Natural killer cell treated with Interleukin-12 subunit alpha and Interleukin-12 subunit beta and Interleukin-15 and Interleukin-18, amount 100 ng/mL, for 72 hours (primary cell): ENCODE data around the gene BICD1. TPM values are rescaled to one million over a fixed set of nuclear protein-coding genes. Genes with fewer than 3 reads are reported as not detected.
A peak's percentile ranks its signal among the peaks of the same experiment; 100 is the strongest.

Experiments
- ATAC-seq, 2 donors: fragments of 150-1000 bp; cut with Tn5 transposase in 1 of 2; sonication (Bioruptor Pico), chemical (Tn5 transposase) in 1 of 2; 2 replicates each; pipeline ENCODE4 v1.10.0; 2021
- DNase-seq: peaks from one replicate; pipeline ENCODE4 v3.0.0; 2022; ENCODE audit warnings: low spot score
- H3K27ac Mint-ChIP-seq, 2 donors: 1 replicate in 1 of 2; 2 replicates in 1 of 2; pipeline ENCODE4 v1.8.0; 2022; ENCODE audit warnings: mixed read lengths in 2 of 2, mild to moderate bottlenecking in 1 of 2, moderate library complexity in 1 of 2
- H3K27me3 Mint-ChIP-seq, 2 donors: 1 replicate in 1 of 2; 2 replicates in 1 of 2; pipeline ENCODE4 v1.8.0; 2022; ENCODE audit warnings: mixed read lengths in 2 of 2
- H3K36me3 Mint-ChIP-seq: one replicate; pipeline ENCODE4 v1.8.0; 2022; ENCODE audit warnings: mixed read lengths
- H3K4me1 Mint-ChIP-seq, 2 donors: 1 replicate in 1 of 2; 2 replicates in 1 of 2; pipeline ENCODE4 v1.8.0; 2022; ENCODE audit warnings: low read depth in 2 of 2, mixed read lengths in 2 of 2, mild to moderate bottlenecking in 1 of 2
- H3K4me3 Mint-ChIP-seq: one replicate; pipeline ENCODE4 v1.8.0; 2022; ENCODE audit warnings: mixed read lengths
- H3K9me3 Mint-ChIP-seq: 2 replicates; pipeline ENCODE4 v1.8.0; 2022; ENCODE audit warnings: mixed read lengths
- total RNA-seq, 2 donors: library from RNA; stranded (reverse); gene quantifications; one replicate each; pipeline ENCODE4 v1.2.3, GENCODE V29; 2022

The BICD1 gene
- total RNA-seq, result 10 to 100 TPM; 16.6 to 34.4 TPM

GRCh38 chr12:32106517-32107358 lies at the start of gene BICD1:
TSS of gene BICD1 (plus strand) at chr12:32106847. CDS start at chr12:32107332, 485 bp downstream.
- Mint-ChIP-seq H3K27ac (peak within 1 kb of the TSS; percentile 76 to 89), H3K9me3 (no peaks in the 10 kb centered on the region)
- peak; percentile 91 to 96 for ATAC-seq

GRCh38 chr12:32061033-32061432 lies 45.6 kb upstream of the BICD1 start:
- ATAC-seq (no peak), DNase-seq (no peak)
- H3K36me3 Mint-ChIP-seq, result no peaks in the 10 kb centered on the region
- H3K9me3 Mint-ChIP-seq, result no peaks in the 10 kb centered on the region
- peaks cover 0 to 2% of the 10 kb centered on the region in 2 donors for H3K27me3 Mint-ChIP-seq
- peaks cover 0 to 3% of the 10 kb centered on the region in 2 donors for H3K4me1 Mint-ChIP-seq
- H3K27ac Mint-ChIP-seq, result no peak overlapping the region
- no peak overlapping the region for H3K4me3 Mint-ChIP-seq

More at GRCh38 chr12:32106517-32107358, at the start of gene BICD1:
- Mint-ChIP-seq H3K27me3 (peaks cover 0 to 4% of the 10 kb centered on the region in 2 donors), H3K4me3 (peak within 1 kb of the TSS; percentile 91), H3K4me1 (peaks cover 26 to 30% of the 10 kb centered on the region in 2 donors), H3K36me3 (peaks cover 5% of the 10 kb centered on the region)
- DNase-seq, result peak; percentile 91

- DNase-seq, result no peak
- Mint-ChIP-seq H3K27ac (no peak overlapping the region), H3K36me3 (no peaks in the 10 kb centered on the region), H3K27me3 (peaks cover 0 to 5% of the 10 kb centered on the region in 2 donors), H3K4me3 (no peak overlapping the region), H3K9me3 (no peaks in the 10 kb centered on the region), H3K4me1 (peaks cover 0 to 7% of the 10 kb centered on the region in 2 donors)
- ATAC-seq, result no peak
Observed at GRCh38 chr12:32062881-32063280, 43.8 kb upstream of the BICD1 start.

GRCh38 chr12:32063796-32064195 lies 42.9 kb upstream of the BICD1 start:
- no peak overlapping the region for H3K27ac Mint-ChIP-seq
- H3K9me3 Mint-ChIP-seq, result no peaks in the 10 kb centered on the region
- no peaks in the 10 kb centered on the region for H3K36me3 Mint-ChIP-seq
- no peak for ATAC-seq
- no peak overlapping the region for H3K4me3 Mint-ChIP-seq
- peaks cover 0 to 7% of the 10 kb centered on the region in 2 donors for H3K4me1 Mint-ChIP-seq
- no peak for DNase-seq
- peaks cover 0 to 5% of the 10 kb centered on the region in 2 donors for H3K27me3 Mint-ChIP-seq

GRCh38 chr12:32066206-32066605 lies 40.4 kb upstream of the BICD1 start:
- Mint-ChIP-seq H3K4me1 (peaks cover 0 to 3% of the 10 kb centered on the region in 2 donors), H3K4me3 (no peak overlapping the region), H3K27me3 (peaks cover 0 to 5% of the 10 kb centered on the region in 2 donors), H3K9me3 (no peaks in the 10 kb centered on the region), H3K27ac (no peak overlapping the region), H3K36me3 (no peaks in the 10 kb centered on the region)
- DNase-seq, result no peak
- no peak for ATAC-seq

DNA sequence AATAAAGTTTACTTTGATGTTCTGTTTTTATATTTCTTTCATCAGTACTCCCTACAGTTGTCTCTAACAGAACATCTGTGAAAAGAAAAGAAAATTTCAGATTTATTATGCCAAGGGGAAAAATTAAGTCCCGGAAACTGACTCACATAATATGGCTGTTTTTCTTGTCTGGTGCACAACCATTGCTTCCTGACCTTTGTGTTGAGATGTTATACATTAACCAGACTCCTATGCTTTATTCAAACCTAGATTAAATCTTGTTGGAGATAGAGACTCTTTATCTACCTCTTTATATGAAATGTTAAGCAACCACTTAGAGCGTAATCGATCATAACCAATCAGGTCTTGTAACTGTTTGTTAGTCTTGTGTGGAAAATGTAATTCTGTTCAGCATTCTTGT lies 37.6 kb upstream of the BICD1 start:
- ATAC-seq (no peak), DNase-seq (no peak)
- Mint-ChIP-seq H3K27me3 (peaks cover 0 to 5% of the 10 kb centered on the region in 2 donors), H3K27ac (no peak overlapping the region), H3K36me3 (no peaks in the 10 kb centered on the region), H3K4me3 (no peak overlapping the region), H3K4me1 (peaks cover 0 to 3% of the 10 kb centered on the region in 2 donors), H3K9me3 (no peaks in the 10 kb centered on the region)

DNA sequence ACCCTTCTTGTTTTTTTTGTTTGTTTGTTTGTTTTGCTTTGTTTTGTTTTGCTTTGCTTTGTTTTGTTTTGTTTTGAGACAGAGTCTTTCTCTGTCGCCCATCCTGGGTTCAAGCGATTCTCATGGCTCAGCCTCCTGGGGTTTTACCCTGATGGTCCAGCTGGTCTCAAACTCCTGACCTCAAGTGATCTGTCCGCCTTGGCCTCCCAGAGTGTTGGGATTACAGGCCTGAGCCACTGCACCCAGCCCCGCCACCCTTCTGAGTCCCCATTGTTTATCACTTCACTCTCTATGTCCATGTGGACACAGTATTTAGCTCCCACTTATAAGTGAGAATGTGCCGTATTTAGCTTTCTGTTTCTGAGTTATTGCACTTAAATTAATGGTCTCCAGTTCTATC lies 36.9 kb upstream of the BICD1 start:
- no peak overlapping the region for H3K27ac Mint-ChIP-seq
- H3K36me3 Mint-ChIP-seq, result no peaks in the 10 kb centered on the region
- no peak overlapping the region for H3K4me3 Mint-ChIP-seq
- ATAC-seq, result no peak
- peaks cover 0 to 3% of the 10 kb centered on the region in 2 donors for H3K27me3 Mint-ChIP-seq
- peaks cover 0 to 3% of the 10 kb centered on the region in 2 donors for H3K4me1 Mint-ChIP-seq
- no peak for DNase-seq
- H3K9me3 Mint-ChIP-seq, result no peaks in the 10 kb centered on the region

DNA sequence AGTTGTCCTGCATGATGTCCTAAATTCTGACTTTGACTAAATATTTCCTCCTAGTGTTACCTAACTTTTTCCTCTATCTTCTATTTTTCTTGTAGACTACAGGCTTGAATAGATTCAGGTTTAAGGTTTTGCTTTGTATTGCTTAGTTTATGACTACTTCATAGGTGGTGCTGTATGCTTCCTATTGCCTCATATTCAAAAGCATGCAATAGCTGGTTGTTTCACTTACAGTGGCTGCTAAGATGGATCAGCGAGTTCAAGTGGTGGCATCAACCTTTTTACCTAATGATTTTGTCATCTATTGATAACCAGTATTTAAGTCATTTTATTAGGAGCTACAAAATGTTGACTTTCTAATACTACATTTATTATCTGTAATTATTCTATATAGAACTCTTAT lies 36.3 kb upstream of the BICD1 start:
- Mint-ChIP-seq H3K4me3 (no peak overlapping the region), H3K27me3 (peaks cover 0 to 3% of the 10 kb centered on the region in 2 donors), H3K36me3 (no peaks in the 10 kb centered on the region), H3K4me1 (peaks cover 0 to 3% of the 10 kb centered on the region in 2 donors), H3K27ac (no peak overlapping the region), H3K9me3 (no peaks in the 10 kb centered on the region)
- DNase-seq, result no peak
- ATAC-seq, result no peak

GRCh38 chr12:32072102-32072501 lies 34.5 kb upstream of the BICD1 start:
- DNase-seq (no peak), ATAC-seq (no peak)
- H3K27ac Mint-ChIP-seq, result no peak overlapping the region
- H3K4me3 Mint-ChIP-seq, result no peak overlapping the region
- no peaks in the 10 kb centered on the region for H3K36me3 Mint-ChIP-seq
- no peaks in the 10 kb centered on the region for H3K4me1 Mint-ChIP-seq
- H3K9me3 Mint-ChIP-seq, result no peaks in the 10 kb centered on the region
- no peaks in the 10 kb centered on the region for H3K27me3 Mint-ChIP-seq

- Mint-ChIP-seq H3K27ac (no peak overlapping the region), H3K36me3 (no peaks in the 10 kb centered on the region), H3K27me3 (no peaks in the 10 kb centered on the region), H3K4me1 (no peaks in the 10 kb centered on the region), H3K9me3 (no peaks in the 10 kb centered on the region), H3K4me3 (no peak overlapping the region)
- ATAC-seq (no peak), DNase-seq (no peak)
Observed at GRCh38 chr12:32074432-32074831, 32.2 kb upstream of the BICD1 start.

DNA sequence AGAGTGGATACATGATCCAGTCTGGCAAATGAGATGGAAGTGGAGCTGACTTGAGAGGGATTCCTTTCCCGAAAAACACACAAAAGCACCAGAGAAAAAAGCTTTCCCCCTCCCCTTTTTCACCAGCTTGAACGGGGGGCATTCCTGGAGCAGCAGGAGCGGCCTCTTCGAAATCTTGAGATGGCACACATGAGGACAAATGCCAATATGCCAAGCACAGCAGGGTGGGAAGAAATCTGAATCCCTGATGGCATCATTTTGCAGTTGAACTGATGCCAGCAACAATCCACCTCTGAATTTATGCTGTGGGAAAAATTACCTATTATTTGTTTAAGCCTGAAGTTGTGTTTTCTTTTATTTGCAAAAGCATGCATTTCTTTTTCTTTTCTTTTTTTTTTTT lies 29.7 kb upstream of the BICD1 start:
- no peaks in the 10 kb centered on the region for H3K27me3 Mint-ChIP-seq
- no peaks in the 10 kb centered on the region for H3K36me3 Mint-ChIP-seq
- H3K9me3 Mint-ChIP-seq, result no peaks in the 10 kb centered on the region
- H3K4me3 Mint-ChIP-seq, result no peak overlapping the region
- no peaks in the 10 kb centered on the region for H3K4me1 Mint-ChIP-seq
- DNase-seq, result no peak
- no peak for ATAC-seq
- no peak overlapping the region for H3K27ac Mint-ChIP-seq

GRCh38 chr12:32080435-32080834 lies 26.2 kb upstream of the BICD1 start:
- H3K4me1 Mint-ChIP-seq, result no peaks in the 10 kb centered on the region
- H3K27ac Mint-ChIP-seq, result no peak overlapping the region
- ATAC-seq (no peak), DNase-seq (no peak)
- H3K27me3 Mint-ChIP-seq, result no peaks in the 10 kb centered on the region
- no peak overlapping the region for H3K4me3 Mint-ChIP-seq
- no peaks in the 10 kb centered on the region for H3K9me3 Mint-ChIP-seq
- H3K36me3 Mint-ChIP-seq, result no peaks in the 10 kb centered on the region

- DNase-seq (no peak), ATAC-seq (no peak)
- Mint-ChIP-seq H3K36me3 (no peaks in the 10 kb centered on the region), H3K27me3 (no peaks in the 10 kb centered on the region), H3K4me1 (peaks cover 0 to 3% of the 10 kb centered on the region in 2 donors), H3K9me3 (no peaks in the 10 kb centered on the region), H3K4me3 (no peak overlapping the region), H3K27ac (no peak overlapping the region)
Observed at GRCh38 chr12:32083489-32083888, 23.2 kb upstream of the BICD1 start.

GRCh38 chr12:32084017-32084688 lies 22.5 kb upstream of the BICD1 start:
- ATAC-seq, result no peak
- no peak overlapping the region for H3K27ac Mint-ChIP-seq

More at GRCh38 chr12:32084017-32084688, 22.5 kb upstream of the BICD1 start:
- no peak overlapping the region for H3K4me3 Mint-ChIP-seq
- no peaks in the 10 kb centered on the region for H3K9me3 Mint-ChIP-seq
- DNase-seq, result no peak
- peaks cover 0 to 3% of the 10 kb centered on the region in 2 donors for H3K4me1 Mint-ChIP-seq
- no peaks in the 10 kb centered on the region for H3K36me3 Mint-ChIP-seq
- H3K27me3 Mint-ChIP-seq, result no peaks in the 10 kb centered on the region
